ENCODE results near the gene STX19.

DNA sequence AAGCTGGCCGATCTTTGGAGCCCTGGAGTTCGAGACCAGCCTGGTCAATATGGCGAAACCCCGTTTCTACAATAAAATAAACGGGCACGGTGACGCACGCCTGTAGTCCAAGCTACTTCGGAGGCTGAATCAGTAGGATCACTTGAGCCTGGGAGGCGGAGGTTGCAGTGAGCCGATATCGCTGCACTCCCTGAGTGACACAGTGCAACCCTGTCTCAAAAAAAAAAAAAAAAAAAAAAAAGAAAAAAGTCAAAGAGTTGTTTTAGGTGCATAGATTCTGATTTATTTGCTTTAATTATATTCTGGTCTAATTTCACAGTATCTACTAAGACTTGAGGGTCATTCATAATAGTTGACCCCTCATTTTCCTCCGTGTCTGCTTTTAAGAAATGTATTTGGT lies 46.7 kb downstream of the STX19 start:
- TF ChIP-seq CTCF (IDR thresholded peaks at IDR 0.05): no peak
- TF ChIP-seq POLR2A (IDR thresholded peaks at IDR 0.05): no peak

All from breast epithelium (tissue), 3 donors.